ENCODE measurements around the gene ATG9B.

DNA sequence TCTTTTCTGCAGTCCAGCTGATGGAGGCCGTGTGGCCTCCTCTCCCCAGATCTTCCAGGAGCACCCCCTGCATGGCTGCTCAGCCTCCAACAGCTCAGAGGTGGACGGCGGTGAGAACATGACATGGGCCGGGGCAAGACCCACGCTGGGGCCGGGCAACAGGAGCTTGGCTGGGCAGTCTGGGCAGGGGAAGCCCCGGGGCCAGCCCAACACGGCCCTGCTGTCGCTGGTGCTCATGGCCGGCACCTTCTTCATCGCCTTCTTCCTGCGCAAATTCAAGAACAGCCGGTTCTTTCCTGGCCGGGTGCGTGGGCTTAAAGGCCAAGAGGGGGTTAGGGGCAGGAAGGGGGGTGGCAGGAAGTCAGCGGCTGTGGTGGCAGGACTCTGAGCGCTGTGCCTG lies 49.7 kb upstream of the ATG9B start:
- TF ChIP-seq CTCF (IDR thresholded peaks at IDR 0.05; ENCODE audit: low read length) (no peak), EZH2 (optimal IDR thresholded peaks at IDR 0.05; ENCODE audit: low read depth, low read length) (no peak), EZH2phosphoT487 (IDR thresholded peaks at IDR 0.05; ENCODE audit: low read length) (no peak)

Measured in MM.1S (cell line).